GM21390 (cell line): ENCODE data around the gene RAB6B.

ENCODE experiments used
- ATAC-seq: cut with Tn5 transposase; IDR thresholded peaks from one replicate; pipeline ENCODE4 v1.9.1; 2021; ENCODE audit not compliant: unreplicated experiment

The RAB6B gene

GRCh38 chr3:133838916-133839800 is 56.5 kb downstream of the RAB6B start:
- ATAC-seq, result no peak

- ATAC-seq, result no peak
Observed at GRCh38 chr3:133838296-133838789, 57.3 kb downstream of the RAB6B start.

- ATAC-seq, result no peak
Observed at GRCh38 chr3:133837487-133838295, 58.0 kb downstream of the RAB6B start.

GRCh38 chr3:133836497-133837158 is 59.1 kb downstream of the RAB6B start:
- ATAC-seq, result no peak

- ATAC-seq, result no peak
Observed at GRCh38 chr3:133835961-133836360, 59.7 kb downstream of the RAB6B start.

- ATAC-seq, result no peak
Observed at GRCh38 chr3:133835418-133835743, 60.3 kb downstream of the RAB6B start.

GRCh38 chr3:133834621-133835417 is 60.9 kb downstream of the RAB6B start:
- no peak for ATAC-seq

GRCh38 chr3:133833880-133834620 is 61.6 kb downstream of the RAB6B start:
- no peak for ATAC-seq

GRCh38 chr3:133833267-133833666 is 62.4 kb downstream of the RAB6B start:
- ATAC-seq, result no peak

- ATAC-seq, result no peak
Observed at GRCh38 chr3:133832802-133833144, 62.9 kb downstream of the RAB6B start.

GRCh38 chr3:133831966-133832801 is 63.5 kb downstream of the RAB6B start:
- no peak for ATAC-seq

GRCh38 chr3:133830071-133830470 is 65.6 kb downstream of the RAB6B start:
- ATAC-seq, result no peak

- no peak for ATAC-seq
Observed at GRCh38 chr3:133829310-133829707, 66.4 kb downstream of the RAB6B start.

- no peak for ATAC-seq
Observed at GRCh38 chr3:133828576-133829309, 66.9 kb downstream of the RAB6B start.

GRCh38 chr3:133827684-133828083 is 68.0 kb downstream of the RAB6B start:
- no peak for ATAC-seq

- ATAC-seq, result no peak
Observed at GRCh38 chr3:133827136-133827535, 68.5 kb downstream of the RAB6B start.

GRCh38 chr3:133825969-133826727 is 69.5 kb downstream of the RAB6B start:
- ATAC-seq, result no peak

- ATAC-seq, result no peak
Observed at GRCh38 chr3:133824961-133825485, 70.7 kb downstream of the RAB6B start.
